Esophagus muscularis mucosa (tissue), 4 donors: Measurements from ENCODE around the gene GBA2.

Source experiments
- CTCF ChIP-seq, 3 experiments: fragments of 200-600 bp in 2 of 3; fragments of 450-650 bp in 1 of 3; sonication (generic) in 2 of 3; IDR thresholded peaks; one replicate each; pipeline ENCODE4 v1.5.1; 2017 to 2019; ENCODE audit warnings: antibody characterized with exemption in 3 of 3, mild to moderate bottlenecking in 2 of 3, moderate library complexity in 1 of 3
- EP300 ChIP-seq: sonication (generic); formaldehyde crosslinking; IDR thresholded peaks from one replicate; pipeline ENCODE4 v1.6.1; 2017; ENCODE audit warnings: antibody characterized with exemption
- POLR2A ChIP-seq: fragments of 450-650 bp; IDR thresholded peaks from one replicate; pipeline ENCODE4 v1.6.1; 2017; ENCODE audit warnings: antibody characterized with exemption, moderate library complexity, mild to moderate bottlenecking, low read depth
- POLR2AphosphoS5 ChIP-seq, 2 donors: sonication (generic); formaldehyde crosslinking; IDR thresholded peaks; one replicate each; pipeline ENCODE4 v1.6.1; 2017; ENCODE audit warnings: antibody characterized with exemption in 2 of 2

GRCh38 chr9:35792826-35793225, 43.8 kb upstream of the GBA2 start:
- no peak for TF ChIP-seq CTCF (IDR thresholded peaks at IDR 0.05)
- TF ChIP-seq POLR2A: no peak
- TF ChIP-seq EP300: no peak
- no peak for TF ChIP-seq POLR2AphosphoS5 (IDR thresholded peaks at IDR 0.05)
